ENCODE measurements around the gene DISC1. TPM values are rescaled to one million over a fixed set of nuclear protein-coding genes. Genes with fewer than 3 reads are reported as not detected.

Gene DISC1
- total RNA-seq, 1 donor from 2014 or later: 12.5 TPM

GRCh38 chr1:231814521-231814920 lies 187.9 kb downstream of the DISC1 start:
- Histone ChIP-seq H3K36me3 (ENCODE audit: control insufficient read depth in 3 of 3, insufficient read depth in 3 of 3, low read length in 3 of 3) (no peaks in the 10 kb centered on the region), H3K27ac (ENCODE audit: low read depth, low read length) (no peak overlapping the region), H3K4me3 (ENCODE audit: low read length in 3 of 3) (no peak overlapping the region), H3K9me3 (ENCODE audit: control insufficient read depth in 3 of 3, low read length in 3 of 3) (peaks cover 0 to 3% (median 0%) of the 10 kb centered on the region in 3 donors), H3K9ac (ENCODE audit: low read depth in 1 of 3, low read length in 3 of 3) (no peak overlapping the region), H3K4me1 (ENCODE audit: control insufficient read depth in 3 of 3, insufficient read depth in 3 of 3, low read length in 3 of 3) (peaks cover 0 to 12% (median 8%) of the 10 kb centered on the region in 3 donors), H3K27me3 (ENCODE audit: control insufficient read depth in 3 of 3, insufficient read depth in 3 of 3, low read length in 3 of 3) (no peaks in the 10 kb centered on the region)

- peaks cover 4 to 12% (median 8%) of the 10 kb centered on the region in 3 donors for H3K4me1 ChIP-seq (ENCODE audit: control insufficient read depth in 3 of 3, insufficient read depth in 3 of 3, low read length in 3 of 3)
- peak overlapping the region in 1 of 3 donors; percentile 48 for H3K4me3 ChIP-seq (ENCODE audit: low read length in 3 of 3)
Observed at GRCh38 chr1:231817801-231818200, 191.2 kb downstream of the DISC1 start.

GRCh38 chr1:231818337-231818736 lies 191.7 kb downstream of the DISC1 start:
- peaks cover 4 to 12% (median 8%) of the 10 kb centered on the region in 3 donors for H3K4me1 ChIP-seq (ENCODE audit: control insufficient read depth in 3 of 3, insufficient read depth in 3 of 3, low read length in 3 of 3)
- H3K9ac ChIP-seq (ENCODE audit: low read depth in 1 of 3, low read length in 3 of 3): no peak overlapping the region
- no peaks in the 10 kb centered on the region for H3K27me3 ChIP-seq (ENCODE audit: control insufficient read depth in 3 of 3, insufficient read depth in 3 of 3, low read length in 3 of 3)
- H3K36me3 ChIP-seq (ENCODE audit: control insufficient read depth in 3 of 3, insufficient read depth in 3 of 3, low read length in 3 of 3): no peaks in the 10 kb centered on the region
- H3K27ac ChIP-seq (ENCODE audit: low read depth, low read length): peak overlapping the region; percentile 78
- H3K9me3 ChIP-seq (ENCODE audit: control insufficient read depth in 3 of 3, low read length in 3 of 3): no peaks in the 10 kb centered on the region
- H3K4me3 ChIP-seq (ENCODE audit: low read length in 3 of 3): peak overlapping the region; percentile 29 to 48 (median 38)

More at GRCh38 chr1:231817801-231818200, 191.2 kb downstream of the DISC1 start:
- H3K27ac ChIP-seq (ENCODE audit: low read depth, low read length): peak overlapping the region; percentile 78
- H3K27me3 ChIP-seq (ENCODE audit: control insufficient read depth in 3 of 3, insufficient read depth in 3 of 3, low read length in 3 of 3): no peaks in the 10 kb centered on the region
- no peak overlapping the region for H3K9ac ChIP-seq (ENCODE audit: low read depth in 1 of 3, low read length in 3 of 3)
- peaks cover 0 to 3% (median 0%) of the 10 kb centered on the region in 3 donors for H3K9me3 ChIP-seq (ENCODE audit: control insufficient read depth in 3 of 3, low read length in 3 of 3)
- no peaks in the 10 kb centered on the region for H3K36me3 ChIP-seq (ENCODE audit: control insufficient read depth in 3 of 3, insufficient read depth in 3 of 3, low read length in 3 of 3)

GRCh38 chr1:231821281-231821680 lies 194.7 kb downstream of the DISC1 start:
- Histone ChIP-seq H3K9me3 (ENCODE audit: control insufficient read depth in 3 of 3, low read length in 3 of 3) (no peaks in the 10 kb centered on the region), H3K27me3 (ENCODE audit: control insufficient read depth in 3 of 3, insufficient read depth in 3 of 3, low read length in 3 of 3) (no peaks in the 10 kb centered on the region), H3K36me3 (ENCODE audit: control insufficient read depth in 3 of 3, insufficient read depth in 3 of 3, low read length in 3 of 3) (no peaks in the 10 kb centered on the region), H3K4me3 (ENCODE audit: low read length in 3 of 3) (no peak overlapping the region), H3K9ac (ENCODE audit: low read depth in 1 of 3, low read length in 3 of 3) (no peak overlapping the region), H3K27ac (ENCODE audit: low read depth, low read length) (no peak overlapping the region), H3K4me1 (ENCODE audit: control insufficient read depth in 3 of 3, insufficient read depth in 3 of 3, low read length in 3 of 3) (peaks cover 4 to 12% (median 8%) of the 10 kb centered on the region in 3 donors)

GRCh38 chr1:231822041-231822440 lies 195.5 kb downstream of the DISC1 start:
- H3K36me3 ChIP-seq (ENCODE audit: control insufficient read depth in 3 of 3, insufficient read depth in 3 of 3, low read length in 3 of 3): no peaks in the 10 kb centered on the region
- H3K9ac ChIP-seq (ENCODE audit: low read depth in 1 of 3, low read length in 3 of 3): no peak overlapping the region
- no peak overlapping the region for H3K27ac ChIP-seq (ENCODE audit: low read depth, low read length)
- H3K27me3 ChIP-seq (ENCODE audit: control insufficient read depth in 3 of 3, insufficient read depth in 3 of 3, low read length in 3 of 3): no peaks in the 10 kb centered on the region
- H3K4me1 ChIP-seq (ENCODE audit: control insufficient read depth in 3 of 3, insufficient read depth in 3 of 3, low read length in 3 of 3): peaks cover 4 to 12% (median 8%) of the 10 kb centered on the region in 3 donors
- H3K4me3 ChIP-seq (ENCODE audit: low read length in 3 of 3): no peak overlapping the region
- no peaks in the 10 kb centered on the region for H3K9me3 ChIP-seq (ENCODE audit: control insufficient read depth in 3 of 3, low read length in 3 of 3)

- peaks cover 0 to 7% (median 0%) of the 10 kb centered on the region in 3 donors for H3K4me1 ChIP-seq (ENCODE audit: control insufficient read depth in 3 of 3, insufficient read depth in 3 of 3, low read length in 3 of 3)
- H3K36me3 ChIP-seq (ENCODE audit: control insufficient read depth in 3 of 3, insufficient read depth in 3 of 3, low read length in 3 of 3): no peaks in the 10 kb centered on the region
- H3K9me3 ChIP-seq (ENCODE audit: control insufficient read depth in 3 of 3, low read length in 3 of 3): no peaks in the 10 kb centered on the region
Observed at GRCh38 chr1:231826566-231826965, 200.0 kb downstream of the DISC1 start.

GRCh38 chr1:231827337-231828105 lies 200.9 kb downstream of the DISC1 start:
- peaks cover 0 to 7% (median 0%) of the 10 kb centered on the region in 3 donors for H3K4me1 ChIP-seq (ENCODE audit: control insufficient read depth in 3 of 3, insufficient read depth in 3 of 3, low read length in 3 of 3)
- no peaks in the 10 kb centered on the region for H3K27me3 ChIP-seq (ENCODE audit: control insufficient read depth in 3 of 3, insufficient read depth in 3 of 3, low read length in 3 of 3)
- H3K27ac ChIP-seq (ENCODE audit: low read depth, low read length): no peak overlapping the region
- no peaks in the 10 kb centered on the region for H3K9me3 ChIP-seq (ENCODE audit: control insufficient read depth in 3 of 3, low read length in 3 of 3)
- H3K9ac ChIP-seq (ENCODE audit: low read depth in 1 of 3, low read length in 3 of 3): no peak overlapping the region
- H3K36me3 ChIP-seq (ENCODE audit: control insufficient read depth in 3 of 3, insufficient read depth in 3 of 3, low read length in 3 of 3): no peaks in the 10 kb centered on the region
- no peak overlapping the region for H3K4me3 ChIP-seq (ENCODE audit: low read length in 3 of 3)

More at GRCh38 chr1:231826566-231826965, 200.0 kb downstream of the DISC1 start:
- no peak overlapping the region for H3K4me3 ChIP-seq (ENCODE audit: low read length in 3 of 3)
- H3K27ac ChIP-seq (ENCODE audit: low read depth, low read length): no peak overlapping the region
- no peak overlapping the region for H3K9ac ChIP-seq (ENCODE audit: low read depth in 1 of 3, low read length in 3 of 3)
- no peaks in the 10 kb centered on the region for H3K27me3 ChIP-seq (ENCODE audit: control insufficient read depth in 3 of 3, insufficient read depth in 3 of 3, low read length in 3 of 3)

GRCh38 chr1:231828182-231828920 lies 201.8 kb downstream of the DISC1 start:
- H3K4me3 ChIP-seq (ENCODE audit: low read length in 3 of 3): no peak overlapping the region
- no peaks in the 10 kb centered on the region for H3K9me3 ChIP-seq (ENCODE audit: control insufficient read depth in 3 of 3, low read length in 3 of 3)
- no peaks in the 10 kb centered on the region for H3K36me3 ChIP-seq (ENCODE audit: control insufficient read depth in 3 of 3, insufficient read depth in 3 of 3, low read length in 3 of 3)
- H3K27me3 ChIP-seq (ENCODE audit: control insufficient read depth in 3 of 3, insufficient read depth in 3 of 3, low read length in 3 of 3): no peaks in the 10 kb centered on the region
- H3K9ac ChIP-seq (ENCODE audit: low read depth in 1 of 3, low read length in 3 of 3): no peak overlapping the region
- H3K4me1 ChIP-seq (ENCODE audit: control insufficient read depth in 3 of 3, insufficient read depth in 3 of 3, low read length in 3 of 3): peaks cover 0 to 7% (median 0%) of the 10 kb centered on the region in 3 donors
- H3K27ac ChIP-seq (ENCODE audit: low read depth, low read length): no peak overlapping the region

GRCh38 chr1:231829332-231829731 lies 202.7 kb downstream of the DISC1 start:
- H3K4me3 ChIP-seq (ENCODE audit: low read length in 3 of 3): no peak overlapping the region
- no peak overlapping the region for H3K9ac ChIP-seq (ENCODE audit: low read depth in 1 of 3, low read length in 3 of 3)
- H3K27me3 ChIP-seq (ENCODE audit: control insufficient read depth in 3 of 3, insufficient read depth in 3 of 3, low read length in 3 of 3): no peaks in the 10 kb centered on the region
- peaks cover 0 to 7% (median 0%) of the 10 kb centered on the region in 3 donors for H3K4me1 ChIP-seq (ENCODE audit: control insufficient read depth in 3 of 3, insufficient read depth in 3 of 3, low read length in 3 of 3)
- no peaks in the 10 kb centered on the region for H3K36me3 ChIP-seq (ENCODE audit: control insufficient read depth in 3 of 3, insufficient read depth in 3 of 3, low read length in 3 of 3)
- no peaks in the 10 kb centered on the region for H3K9me3 ChIP-seq (ENCODE audit: control insufficient read depth in 3 of 3, low read length in 3 of 3)
- no peak overlapping the region for H3K27ac ChIP-seq (ENCODE audit: low read depth, low read length)
